ENCODE measurements around the gene LDHD.

- no peak for TF ChIP-seq POLR2A (IDR thresholded peaks at IDR 0.05; ENCODE audit: insufficient read depth in 1 of 2, low read depth in 2 of 2, low read length in 2 of 2)
- no peak for TF ChIP-seq KDM5A (IDR thresholded peaks at IDR 0.05; ENCODE audit: borderline replicate concordance, low read length)
- TF ChIP-seq, protein P1, sequence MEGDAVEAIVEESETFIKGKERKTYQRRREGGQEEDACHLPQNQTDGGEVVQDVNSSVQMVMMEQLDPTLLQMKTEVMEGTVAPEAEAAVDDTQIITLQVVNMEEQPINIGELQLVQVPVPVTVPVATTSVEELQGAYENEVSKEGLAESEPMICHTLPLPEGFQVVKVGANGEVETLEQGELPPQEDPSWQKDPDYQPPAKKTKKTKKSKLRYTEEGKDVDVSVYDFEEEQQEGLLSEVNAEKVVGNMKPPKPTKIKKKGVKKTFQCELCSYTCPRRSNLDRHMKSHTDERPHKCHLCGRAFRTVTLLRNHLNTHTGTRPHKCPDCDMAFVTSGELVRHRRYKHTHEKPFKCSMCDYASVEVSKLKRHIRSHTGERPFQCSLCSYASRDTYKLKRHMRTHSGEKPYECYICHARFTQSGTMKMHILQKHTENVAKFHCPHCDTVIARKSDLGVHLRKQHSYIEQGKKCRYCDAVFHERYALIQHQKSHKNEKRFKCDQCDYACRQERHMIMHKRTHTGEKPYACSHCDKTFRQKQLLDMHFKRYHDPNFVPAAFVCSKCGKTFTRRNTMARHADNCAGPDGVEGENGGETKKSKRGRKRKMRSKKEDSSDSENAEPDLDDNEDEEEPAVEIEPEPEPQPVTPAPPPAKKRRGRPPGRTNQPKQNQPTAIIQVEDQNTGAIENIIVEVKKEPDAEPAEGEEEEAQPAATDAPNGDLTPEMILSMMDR (CRISPR knock-in tag; IDR thresholded peaks at IDR 0.05): no peak
- no peak for TF ChIP-seq CHD2 (IDR thresholded peaks at IDR 0.05; ENCODE audit: low read depth, low read length)
- no peak for TF ChIP-seq EP300 (IDR thresholded peaks at IDR 0.05; ENCODE audit: low read depth in 2 of 2, low read length in 2 of 2)
- TF ChIP-seq EP300 (CRISPR knock-in tag; IDR thresholded peaks at IDR 0.05; ENCODE audit: borderline replicate concordance): no peak
- TF ChIP-seq TGIF2 (CRISPR knock-in tag; IDR thresholded peaks at IDR 0.05): no peak
Observed at GRCh38 chr16:75088934-75089333, 27.6 kb downstream of the LDHD start.
